ENCODE data around the gene BANP.

DNA sequence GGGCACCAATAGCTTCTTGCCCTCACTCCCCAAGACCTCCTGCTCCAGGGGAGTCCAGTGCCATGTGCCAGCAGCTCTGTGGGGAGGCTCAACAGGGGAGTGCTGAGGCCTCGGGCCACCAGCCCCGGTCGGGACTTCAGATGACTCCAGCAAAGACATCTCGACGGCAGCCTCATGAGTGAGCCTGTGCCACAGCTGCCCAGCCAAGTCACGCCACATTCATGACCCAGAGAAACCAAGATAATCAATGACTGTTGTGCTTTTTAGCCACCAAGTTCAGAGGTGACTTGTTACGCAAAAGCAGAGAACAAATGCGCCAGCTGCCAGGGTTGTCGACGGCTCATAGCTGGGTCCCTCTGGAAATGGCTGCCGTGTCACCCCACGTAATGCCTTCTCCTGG lies 157.5 kb downstream of the BANP start:
- no peak for TF ChIP-seq POLR2A (IDR thresholded peaks at IDR 0.05; ENCODE audit: low read depth)
- TF ChIP-seq, protein P1, sequence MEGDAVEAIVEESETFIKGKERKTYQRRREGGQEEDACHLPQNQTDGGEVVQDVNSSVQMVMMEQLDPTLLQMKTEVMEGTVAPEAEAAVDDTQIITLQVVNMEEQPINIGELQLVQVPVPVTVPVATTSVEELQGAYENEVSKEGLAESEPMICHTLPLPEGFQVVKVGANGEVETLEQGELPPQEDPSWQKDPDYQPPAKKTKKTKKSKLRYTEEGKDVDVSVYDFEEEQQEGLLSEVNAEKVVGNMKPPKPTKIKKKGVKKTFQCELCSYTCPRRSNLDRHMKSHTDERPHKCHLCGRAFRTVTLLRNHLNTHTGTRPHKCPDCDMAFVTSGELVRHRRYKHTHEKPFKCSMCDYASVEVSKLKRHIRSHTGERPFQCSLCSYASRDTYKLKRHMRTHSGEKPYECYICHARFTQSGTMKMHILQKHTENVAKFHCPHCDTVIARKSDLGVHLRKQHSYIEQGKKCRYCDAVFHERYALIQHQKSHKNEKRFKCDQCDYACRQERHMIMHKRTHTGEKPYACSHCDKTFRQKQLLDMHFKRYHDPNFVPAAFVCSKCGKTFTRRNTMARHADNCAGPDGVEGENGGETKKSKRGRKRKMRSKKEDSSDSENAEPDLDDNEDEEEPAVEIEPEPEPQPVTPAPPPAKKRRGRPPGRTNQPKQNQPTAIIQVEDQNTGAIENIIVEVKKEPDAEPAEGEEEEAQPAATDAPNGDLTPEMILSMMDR (IDR thresholded peaks at IDR 0.05), result no peak
- TF ChIP-seq POLR2AphosphoS5 (IDR thresholded peaks at IDR 0.05), result no peak
- no peak for TF ChIP-seq EP300 (IDR thresholded peaks at IDR 0.05)

All from esophagus muscularis mucosa (tissue), 4 donors.